Renal pelvis (tissue), 4 donors: ENCODE data around the gene SERPINA6. TPM values are rescaled to one million over a fixed set of nuclear protein-coding genes. Genes with fewer than 3 reads are reported as not detected.
"Not testable (repeated sequence)": the region's sequence is repeated elsewhere in the genome, so short reads cannot be mapped to it uniquely, and the experiment has no call there.

Experiments used
- DNase-seq: peaks from one replicate; pipeline ENCODE4 v3.0.0-alpha.2; 2013
- polyA plus RNA-seq, 3 donors: library from polyadenylated mRNA; unstranded; fragments of 120-200 nt; gene quantifications; one replicate each; pipeline ENCODE4 v1.2.1, GENCODE V29; 2013; ENCODE audit not compliant: insufficient read length in 3 of 3

The SERPINA6 gene
- polyA plus RNA-seq, 3 donors = 7.2 to 7.9 (median 7.9) TPM

- DNase-seq = no peak
Measured at GRCh38 chr14:94295360-94296180, 27.6 kb downstream of the SERPINA6 start.

- no peak for DNase-seq
Measured at GRCh38 chr14:94293578-94293924, 29.6 kb downstream of the SERPINA6 start.

- DNase-seq = no peak
Measured at GRCh38 chr14:94292872-94293577, 30.1 kb downstream of the SERPINA6 start, which contains the start of gene SERPINA10. Gene SERPINA10, minus strand, starts transcription at chr14:94293268. Its CDS starts 2,675 bp downstream, at chr14:94290593.

- DNase-seq = no peak
Measured at GRCh38 chr14:94292526-94292871, 30.6 kb downstream of the SERPINA6 start.

GRCh38 chr14:94291906-94292525, 31.1 kb downstream of the SERPINA6 start:
- DNase-seq = no peak

GRCh38 chr14:94291159-94291905, 31.8 kb downstream of the SERPINA6 start:
- no peak for DNase-seq

- DNase-seq = no peak
Measured at GRCh38 chr14:94290197-94290596, 32.9 kb downstream of the SERPINA6 start.

- no peak for DNase-seq
Measured at GRCh38 chr14:94288610-94289465, 34.3 kb downstream of the SERPINA6 start.

- no peak for DNase-seq
Measured at GRCh38 chr14:94285158-94285557, 38.0 kb downstream of the SERPINA6 start.

- peak; percentile 14 for DNase-seq
Measured at GRCh38 chr14:94284221-94284620, 38.9 kb downstream of the SERPINA6 start.

- no peak for DNase-seq
Measured at GRCh38 chr14:94282991-94283723, 40.0 kb downstream of the SERPINA6 start.

GRCh38 chr14:94278731-94279130, 44.4 kb downstream of the SERPINA6 start:
- DNase-seq = no peak

GRCh38 chr14:94276898-94277561, 46.1 kb downstream of the SERPINA6 start:
- DNase-seq = not testable (repeated sequence)

GRCh38 chr14:94269156-94269555, 54.0 kb downstream of the SERPINA6 start:
- no peak for DNase-seq

- DNase-seq = not testable (repeated sequence)
Measured at GRCh38 chr14:94268582-94268981, 54.6 kb downstream of the SERPINA6 start.

GRCh38 chr14:94267352-94267751, 55.8 kb downstream of the SERPINA6 start:
- no peak for DNase-seq

- not testable (repeated sequence) for DNase-seq
Measured at GRCh38 chr14:94264195-94264594, 58.9 kb downstream of the SERPINA6 start.
